ENCODE data around the gene FAM117B.
A peak's percentile ranks its signal among the peaks of the same experiment; 100 is the strongest.

Gene FAM117B

DNA sequence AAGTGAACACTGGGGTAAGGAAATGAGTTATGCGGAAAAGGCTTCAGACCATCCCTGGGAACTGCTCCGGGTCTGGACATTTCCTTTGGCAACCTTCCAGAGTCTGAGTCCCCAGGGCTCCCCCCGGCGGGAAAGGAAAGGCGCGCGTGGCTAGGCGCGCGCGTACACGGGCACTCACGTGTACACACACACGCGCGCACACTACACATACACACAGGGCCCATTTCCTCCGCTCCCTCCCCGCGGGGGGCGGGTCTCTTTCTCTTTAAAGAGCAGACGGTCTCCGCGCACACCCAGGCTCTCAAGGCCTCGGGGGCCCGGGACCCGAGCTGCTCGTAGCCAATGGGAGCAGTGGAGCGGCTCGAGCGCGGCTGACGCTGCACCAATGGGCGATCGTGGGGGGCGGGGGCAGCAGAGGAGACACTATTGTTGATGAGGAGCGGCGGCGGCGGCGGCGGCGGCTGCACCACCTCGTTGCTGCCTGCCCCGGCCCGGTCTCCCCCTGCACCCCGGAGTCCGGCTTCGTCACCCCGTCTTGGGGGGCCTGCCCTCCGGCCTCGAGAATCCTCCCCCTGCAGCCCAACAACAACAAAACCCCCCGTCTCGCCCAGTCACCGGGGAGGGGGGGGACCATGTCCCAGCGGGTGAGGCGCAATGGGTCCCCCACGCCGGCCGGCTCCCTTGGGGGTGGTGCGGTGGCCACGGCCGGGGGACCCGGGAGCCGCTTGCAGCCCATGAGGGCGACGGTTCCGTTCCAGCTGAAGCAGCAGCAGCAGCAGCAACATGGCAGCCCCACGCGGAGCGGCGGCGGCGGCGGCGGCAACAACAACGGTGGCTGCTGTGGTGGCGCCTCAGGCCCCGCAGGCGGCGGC lies at the start of gene FAM117B:
TSS of gene FAM117B (plus strand) at position 414 of the 872 bp plus-strand sequence. CDS start at position 633, 219 bp downstream.
- peak; percentile 95 to 96 (median 96) for DNase-seq (ENCODE audit: low read depth in 3 of 3, low spot score in 1 of 3)

DNA sequence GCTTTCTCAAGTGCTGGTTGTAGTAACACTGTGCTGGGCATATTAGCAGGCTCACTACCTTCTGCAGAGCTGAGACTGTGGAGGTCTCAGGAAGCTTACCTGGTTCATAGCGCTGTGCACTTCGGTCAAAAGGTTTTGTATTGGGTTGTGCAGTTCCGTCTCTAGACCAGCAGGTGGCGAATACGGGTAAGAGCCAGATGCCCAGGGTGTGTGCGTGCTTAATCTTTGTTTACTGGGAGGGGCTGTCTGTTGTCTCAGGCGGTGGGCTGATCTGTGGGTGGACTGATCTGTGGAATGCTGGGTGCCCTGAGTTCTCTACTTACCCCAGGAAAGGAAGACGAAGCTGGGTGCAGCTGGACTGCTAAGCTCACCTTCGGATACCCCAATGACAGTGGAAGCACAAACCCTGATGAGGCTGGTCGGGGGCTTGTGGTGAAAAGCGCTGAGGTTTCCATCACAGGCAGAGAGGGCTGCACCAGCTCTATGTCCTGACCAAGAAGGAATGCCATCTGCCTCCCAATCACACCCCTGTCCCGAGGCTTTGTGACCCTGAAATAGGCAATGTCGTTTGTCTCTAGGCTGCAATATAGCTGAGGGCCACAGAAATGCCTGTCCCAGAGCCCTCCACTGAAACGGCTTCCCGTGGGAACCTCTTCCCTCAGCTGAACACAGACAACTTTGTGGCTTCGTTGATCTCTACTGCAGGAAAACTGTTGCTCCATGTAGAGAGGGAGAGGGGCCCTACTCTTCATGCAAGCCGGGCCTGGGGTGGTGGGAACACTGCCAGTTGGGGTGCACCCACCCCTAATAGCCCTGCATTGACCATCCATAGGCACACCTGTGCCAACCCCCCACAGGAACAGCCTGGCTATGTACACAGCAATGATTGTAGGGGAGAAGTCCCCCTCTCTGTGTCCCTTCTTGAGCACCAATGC lies 45.9 kb upstream of the FAM117B start:
- peak; percentile 19 to 42 (median 34) for DNase-seq (ENCODE audit: low read depth in 3 of 3, low spot score in 1 of 3)

DNA sequence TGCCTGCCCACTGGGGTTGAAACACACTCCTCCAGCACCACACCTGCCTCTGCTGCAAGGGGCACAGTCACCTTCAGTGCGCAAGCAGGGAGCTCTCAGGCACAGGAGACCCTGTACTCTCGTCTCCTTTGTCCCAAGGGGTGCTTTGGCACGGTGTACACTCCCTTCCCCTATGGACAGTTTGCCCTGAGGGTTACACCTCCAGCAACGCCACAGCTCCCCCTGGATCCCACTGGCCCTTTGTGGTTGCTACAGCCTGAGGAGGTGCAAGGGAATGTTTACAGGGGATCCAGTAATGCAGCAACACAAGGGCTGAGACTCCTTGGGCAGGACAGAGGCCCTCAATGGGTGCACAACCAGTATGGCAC lies 45.2 kb upstream of the FAM117B start:
- DNase-seq (ENCODE audit: low read depth in 3 of 3, low spot score in 1 of 3): no peak

GRCh38 chr2:202592566-202592965 lies 42.2 kb upstream of the FAM117B start:
- no peak for DNase-seq (ENCODE audit: low read depth in 3 of 3, low spot score in 1 of 3)

DNA sequence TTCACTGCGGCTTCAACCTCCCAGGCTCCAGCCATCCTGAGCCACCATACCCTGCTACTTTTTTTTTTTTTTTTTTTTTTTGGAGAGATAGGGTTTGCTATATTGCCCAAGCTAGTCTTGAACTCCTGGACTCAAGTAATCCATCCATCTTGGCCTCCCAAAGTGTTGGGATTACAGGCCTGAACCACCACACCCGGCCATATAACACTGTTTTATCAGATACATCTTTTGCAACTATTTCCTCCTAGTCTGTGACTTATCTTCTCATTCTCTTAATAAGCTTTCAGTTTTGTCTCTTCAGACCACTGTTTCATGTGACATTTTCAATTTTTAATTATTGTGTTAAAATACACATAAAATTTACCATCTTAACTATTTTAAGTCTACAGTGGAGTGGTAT lies 35.7 kb upstream of the FAM117B start:
- no peak for DNase-seq (ENCODE audit: low read depth in 3 of 3, low spot score in 1 of 3)

DNA sequence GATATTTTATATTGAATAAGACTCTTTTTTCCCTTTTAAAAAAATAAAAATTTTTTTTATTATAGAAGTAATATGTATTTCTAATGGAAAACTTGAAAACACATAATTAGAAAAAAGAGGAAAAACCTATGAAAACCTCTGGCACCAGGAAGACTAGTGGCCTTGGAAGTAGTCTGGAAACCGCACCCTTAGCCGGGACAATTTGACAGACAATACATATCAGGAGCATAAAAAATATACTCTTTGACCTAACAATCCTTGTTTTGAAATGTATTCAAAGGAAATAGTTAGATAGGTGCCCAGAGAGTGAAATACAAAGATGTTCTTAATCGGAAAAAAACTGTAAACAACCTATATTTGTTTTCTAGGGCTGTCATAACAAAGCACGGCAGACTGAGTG lies 34.9 kb upstream of the FAM117B start:
- no peak for DNase-seq (ENCODE audit: low read depth in 3 of 3, low spot score in 1 of 3)

GRCh38 chr2:202604699-202605098 lies 30.1 kb upstream of the FAM117B start:
- DNase-seq (ENCODE audit: low read depth in 3 of 3, low spot score in 1 of 3): no peak

DNA sequence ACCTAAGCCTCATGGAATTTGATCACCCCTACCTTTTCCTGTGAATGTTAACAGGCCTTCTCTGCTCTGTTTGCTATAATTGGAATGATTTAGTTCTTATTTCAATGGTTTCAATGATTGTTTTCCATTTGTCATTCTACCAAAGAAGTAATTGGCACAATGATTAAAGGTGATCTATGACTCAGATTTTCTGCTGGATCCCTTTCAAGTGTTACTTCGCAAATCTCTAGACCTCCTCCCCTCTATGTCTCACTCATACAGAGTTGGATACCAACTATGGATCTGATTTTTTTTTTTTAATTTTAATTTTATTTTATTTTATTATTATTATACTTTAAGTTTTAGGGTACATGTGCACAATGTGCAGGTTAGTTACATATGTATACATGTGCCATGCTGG lies 29.6 kb upstream of the FAM117B start:
- DNase-seq (ENCODE audit: low read depth in 3 of 3, low spot score in 1 of 3): no peak

- no peak for DNase-seq (ENCODE audit: low read depth in 3 of 3, low spot score in 1 of 3)
Measured at GRCh38 chr2:202608142-202608852, 26.5 kb upstream of the FAM117B start.

DNA sequence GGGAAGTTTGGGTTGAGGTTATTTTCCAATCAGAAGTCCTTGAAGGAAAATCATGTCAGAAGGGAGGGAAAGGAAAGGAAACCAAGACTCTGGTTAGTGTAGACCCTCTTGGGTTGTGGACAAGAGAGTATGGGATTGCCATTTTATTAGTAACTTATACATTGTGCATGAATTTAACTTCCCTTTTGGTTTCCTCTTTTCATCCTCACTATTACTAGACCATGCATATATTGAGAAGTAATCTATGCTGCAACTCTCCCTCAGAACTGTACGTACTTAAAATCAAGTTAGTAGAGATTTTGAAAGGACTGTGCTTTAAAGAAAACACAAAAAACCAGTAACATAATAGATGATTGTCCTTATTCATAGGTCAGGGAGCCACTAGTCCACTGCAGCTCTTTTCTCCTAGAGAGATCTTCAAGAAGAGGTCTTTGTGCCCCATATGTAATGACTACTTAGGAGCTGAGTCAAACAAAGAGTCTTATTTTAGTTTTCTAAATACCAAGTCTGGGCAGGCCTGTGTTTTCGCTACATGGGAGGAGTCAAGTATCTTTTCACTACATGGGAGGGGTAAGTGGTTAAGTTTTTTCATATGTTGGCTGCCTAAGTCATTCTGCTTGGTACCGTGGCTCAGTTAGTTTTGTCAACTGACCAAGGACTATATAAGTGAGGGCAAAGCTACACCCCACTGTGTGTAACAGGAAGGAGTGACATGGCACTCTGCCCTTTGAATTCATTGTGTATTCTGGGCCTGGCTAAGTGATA lies 25.2 kb upstream of the FAM117B start:
- no peak for DNase-seq (ENCODE audit: low read depth in 3 of 3, low spot score in 1 of 3)

DNA sequence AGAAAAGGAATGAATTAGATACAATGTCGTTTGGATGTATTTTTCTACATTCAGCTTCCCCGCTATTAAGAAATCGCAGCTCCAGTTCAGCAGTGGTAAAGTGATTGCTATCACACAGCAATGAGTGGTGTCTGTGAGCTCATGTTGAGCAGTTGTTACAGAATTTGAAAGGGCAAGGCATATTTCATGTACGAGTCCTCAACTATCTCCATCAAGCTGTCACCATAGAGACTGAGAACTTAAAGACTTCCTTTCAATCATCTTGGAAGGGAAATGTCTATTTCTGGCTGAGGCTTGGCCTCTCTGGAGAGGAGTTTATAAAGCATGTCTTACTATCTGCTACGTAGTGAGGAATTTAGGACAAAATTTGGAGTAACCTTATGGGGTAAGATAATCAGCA lies 24.4 kb upstream of the FAM117B start:
- DNase-seq (ENCODE audit: low read depth in 3 of 3, low spot score in 1 of 3): no peak

- DNase-seq (ENCODE audit: low read depth in 3 of 3, low spot score in 1 of 3): no peak
Measured at GRCh38 chr2:202612145-202612544, 22.6 kb upstream of the FAM117B start.

GRCh38 chr2:202613479-202613878 lies 21.3 kb upstream of the FAM117B start:
- no peak for DNase-seq (ENCODE audit: low read depth in 3 of 3, low spot score in 1 of 3)

- no peak for DNase-seq (ENCODE audit: low read depth in 3 of 3, low spot score in 1 of 3)
Measured at GRCh38 chr2:202624133-202624532, 10.6 kb upstream of the FAM117B start.

- DNase-seq (ENCODE audit: low read depth in 3 of 3, low spot score in 1 of 3): no peak
Measured at GRCh38 chr2:202627042-202627441, 7.7 kb upstream of the FAM117B start.

DNA sequence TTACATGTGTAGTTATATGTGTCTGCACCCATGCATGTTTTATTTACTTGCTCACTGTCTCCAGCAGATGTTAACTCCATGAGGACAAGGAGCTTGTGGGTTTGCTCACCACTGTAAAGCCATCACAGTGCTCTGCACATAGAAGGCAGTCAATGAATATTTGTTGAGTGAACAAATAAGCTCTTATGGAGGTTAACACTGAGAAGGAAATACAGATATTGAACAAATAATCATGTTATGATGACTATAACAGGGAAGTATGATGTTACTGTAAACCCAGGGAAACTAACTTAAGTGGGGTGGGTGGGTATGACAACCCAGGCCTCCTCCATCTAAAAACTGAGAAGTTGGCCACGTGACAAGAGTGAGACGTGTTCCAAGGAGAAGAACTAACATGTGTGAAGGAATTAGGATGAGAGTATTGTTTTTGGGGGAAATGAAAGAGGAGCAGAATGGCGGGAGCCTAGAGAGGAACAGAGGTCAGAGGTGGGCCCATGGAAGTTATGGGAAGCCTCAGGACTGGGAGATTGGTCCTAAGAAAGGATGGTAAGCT lies 6.0 kb upstream of the FAM117B start:
- DNase-seq (ENCODE audit: low read depth in 3 of 3, low spot score in 1 of 3): no peak

- no peak for DNase-seq (ENCODE audit: low read depth in 3 of 3, low spot score in 1 of 3)
Measured at GRCh38 chr2:202632682-202633290, 2.0 kb upstream of the FAM117B start.

DNA sequence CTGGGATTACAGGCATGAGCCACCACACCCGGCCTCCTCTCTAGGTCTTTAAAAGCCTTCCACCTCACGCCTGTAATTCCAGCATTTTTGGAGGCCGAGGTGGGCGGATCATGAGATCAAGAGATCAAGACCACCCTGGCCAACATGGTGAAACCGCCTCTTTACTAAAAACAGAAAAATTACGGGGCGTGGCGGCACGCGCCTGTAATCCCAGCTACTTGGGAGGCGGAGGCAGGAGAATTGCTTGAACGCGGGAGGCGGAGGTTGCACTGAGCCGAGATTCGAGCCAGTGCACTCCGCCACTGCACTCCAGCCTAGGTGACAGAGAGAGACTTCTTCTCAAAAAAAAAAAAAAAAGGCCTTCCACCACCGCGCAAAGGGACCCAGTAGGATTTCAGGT lies 1.3 kb upstream of the FAM117B start:
- DNase-seq (ENCODE audit: low read depth in 3 of 3, low spot score in 1 of 3): no peak

- DNase-seq (ENCODE audit: low read depth in 3 of 3, low spot score in 1 of 3): peak; percentile 65 to 83 (median 66)
Measured at GRCh38 chr2:202635428-202636212, 851 bp downstream of the FAM117B start.
